ENCODE measurements around the gene CCP110.

DNA sequence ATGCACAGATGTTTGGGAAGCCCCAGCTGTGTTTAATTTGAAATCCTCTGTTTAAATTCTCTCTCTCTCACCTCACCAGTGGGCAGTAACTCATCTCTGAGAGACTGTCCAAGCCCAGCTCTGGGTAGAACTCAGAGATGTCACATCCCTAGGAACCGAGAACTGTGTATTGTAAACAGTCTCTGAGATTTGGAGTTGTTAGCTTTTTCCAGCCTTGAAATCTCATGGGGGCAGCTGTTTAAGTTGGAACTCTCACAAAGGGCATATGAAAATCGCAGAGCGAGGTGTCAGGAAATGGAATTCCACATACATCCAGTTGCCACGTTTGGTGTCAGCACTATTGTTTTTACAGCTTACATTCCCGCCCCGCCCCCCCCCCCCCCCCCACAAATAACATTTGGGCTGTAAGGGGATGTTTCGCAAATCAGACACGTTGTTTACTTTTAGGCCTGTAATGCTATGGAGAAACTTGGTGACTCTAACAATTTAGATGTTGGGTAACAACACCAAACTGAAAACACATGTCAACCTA is 66.1 kb downstream of the CCP110 start:
- TF ChIP-seq, protein P1, sequence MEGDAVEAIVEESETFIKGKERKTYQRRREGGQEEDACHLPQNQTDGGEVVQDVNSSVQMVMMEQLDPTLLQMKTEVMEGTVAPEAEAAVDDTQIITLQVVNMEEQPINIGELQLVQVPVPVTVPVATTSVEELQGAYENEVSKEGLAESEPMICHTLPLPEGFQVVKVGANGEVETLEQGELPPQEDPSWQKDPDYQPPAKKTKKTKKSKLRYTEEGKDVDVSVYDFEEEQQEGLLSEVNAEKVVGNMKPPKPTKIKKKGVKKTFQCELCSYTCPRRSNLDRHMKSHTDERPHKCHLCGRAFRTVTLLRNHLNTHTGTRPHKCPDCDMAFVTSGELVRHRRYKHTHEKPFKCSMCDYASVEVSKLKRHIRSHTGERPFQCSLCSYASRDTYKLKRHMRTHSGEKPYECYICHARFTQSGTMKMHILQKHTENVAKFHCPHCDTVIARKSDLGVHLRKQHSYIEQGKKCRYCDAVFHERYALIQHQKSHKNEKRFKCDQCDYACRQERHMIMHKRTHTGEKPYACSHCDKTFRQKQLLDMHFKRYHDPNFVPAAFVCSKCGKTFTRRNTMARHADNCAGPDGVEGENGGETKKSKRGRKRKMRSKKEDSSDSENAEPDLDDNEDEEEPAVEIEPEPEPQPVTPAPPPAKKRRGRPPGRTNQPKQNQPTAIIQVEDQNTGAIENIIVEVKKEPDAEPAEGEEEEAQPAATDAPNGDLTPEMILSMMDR (IDR thresholded peaks at IDR 0.05) = no peak
- TF ChIP-seq POLR2A (IDR thresholded peaks at IDR 0.05) = no peak
- TF ChIP-seq POLR2AphosphoS5 (IDR thresholded peaks at IDR 0.05) = no peak
